Kidney epithelial cell (primary cell): ENCODE results near the gene RTN4IP1. TPM values are rescaled to one million over a fixed set of nuclear protein-coding genes. Genes with fewer than 3 reads are reported as not detected.

Experiments used
- DNase-seq: peaks from one replicate; pipeline ENCODE4 v3.0.0-alpha.2; 2010; ENCODE audit warnings: low read depth
- H3K27me3 ChIP-seq: 2 replicates; pipeline ENCODE4 v1.6.0; 2011; ENCODE audit warnings: low read length; ENCODE audit not compliant: control insufficient read depth, insufficient read depth
- H3K36me3 ChIP-seq: 2 replicates; pipeline ENCODE4 v1.5.1; 2011; ENCODE audit warnings: low read length; ENCODE audit not compliant: control insufficient read depth, insufficient read depth
- H3K4me3 ChIP-seq: 2 replicates; pipeline ENCODE4 v1.5.1; 2011; ENCODE audit warnings: low read depth, mild to moderate bottlenecking, control low read depth, low read length
- CTCF ChIP-seq: IDR thresholded peaks from 2 replicates; pipeline ENCODE4 v1.5.1; 2011; ENCODE audit warnings: mild to moderate bottlenecking, moderate library complexity, low read length, control low read depth, inconsistent platforms; ENCODE audit not compliant: insufficient read depth, poor library complexity, severe bottlenecking
- total RNA-seq: library from RNA; depleted of rRNA; stranded (reverse); fragments of >200 nt; gene quantifications from 2 replicates; pipeline ENCODE4 v1.2.3, GENCODE V29; 2015

RTN4IP1 gene
- total RNA-seq, 1 donor from 2014 or later = 8.2 TPM

DNA sequence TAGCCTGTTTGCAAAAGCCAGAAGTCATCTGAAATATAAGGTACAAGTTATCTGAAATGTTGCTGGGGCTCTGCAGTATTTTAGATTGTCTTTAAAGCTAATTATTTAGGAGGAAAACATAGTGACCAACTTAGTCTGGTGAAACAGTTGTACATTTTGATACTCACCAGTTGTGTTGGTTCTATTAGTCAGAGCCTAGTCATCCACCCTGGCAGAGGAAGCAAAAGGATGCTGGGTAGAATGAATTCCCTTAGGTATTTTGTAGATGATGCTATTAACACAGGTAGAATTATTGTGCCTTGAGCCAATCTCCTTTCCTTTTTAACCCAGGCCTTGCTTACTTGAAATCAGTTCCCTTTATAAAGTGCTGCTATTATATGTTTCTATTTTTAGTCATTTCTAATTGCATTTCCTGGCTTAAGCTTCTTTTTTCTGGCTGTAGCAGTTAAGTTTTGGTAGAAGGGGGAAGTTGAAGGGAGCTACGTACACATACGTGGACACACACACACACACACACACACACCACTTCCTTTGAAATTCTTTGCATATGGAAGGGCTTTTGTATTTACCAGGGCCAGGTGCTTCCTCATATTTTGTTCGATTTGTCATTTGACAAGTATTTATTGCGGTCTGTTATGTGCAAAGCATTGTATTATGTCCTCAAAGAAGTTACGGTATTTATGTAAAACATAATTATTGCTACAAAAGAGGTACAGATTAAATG is 82.4 kb downstream of the RTN4IP1 start:
- Histone ChIP-seq H3K36me3 (no peaks in the 10 kb centered on the region), H3K27me3 (no peaks in the 10 kb centered on the region), H3K4me3 (no peak overlapping the region)
- peak; percentile 67 for DNase-seq
- no peak for TF ChIP-seq CTCF

DNA sequence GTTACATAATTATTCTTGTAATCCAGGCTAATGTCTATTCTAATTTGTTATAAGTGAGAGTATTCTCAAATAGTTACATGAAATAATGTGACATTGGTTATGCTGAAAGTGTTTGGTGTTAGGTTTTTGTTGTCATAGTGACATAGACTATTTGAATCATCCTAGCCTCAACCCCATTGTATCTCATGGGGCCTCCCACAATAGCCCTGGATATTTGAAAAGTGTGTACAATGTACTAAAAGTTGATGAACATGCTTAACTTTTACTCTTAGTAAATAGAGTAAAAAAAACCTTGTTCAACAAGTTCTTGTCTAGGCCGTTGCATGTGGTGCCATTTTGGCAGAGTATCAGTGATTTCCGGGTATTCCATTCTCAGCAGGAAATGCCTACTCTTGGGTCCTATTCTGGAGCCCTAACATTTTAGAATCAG is 83.0 kb downstream of the RTN4IP1 start:
- no peak overlapping the region for H3K4me3 ChIP-seq

DNA sequence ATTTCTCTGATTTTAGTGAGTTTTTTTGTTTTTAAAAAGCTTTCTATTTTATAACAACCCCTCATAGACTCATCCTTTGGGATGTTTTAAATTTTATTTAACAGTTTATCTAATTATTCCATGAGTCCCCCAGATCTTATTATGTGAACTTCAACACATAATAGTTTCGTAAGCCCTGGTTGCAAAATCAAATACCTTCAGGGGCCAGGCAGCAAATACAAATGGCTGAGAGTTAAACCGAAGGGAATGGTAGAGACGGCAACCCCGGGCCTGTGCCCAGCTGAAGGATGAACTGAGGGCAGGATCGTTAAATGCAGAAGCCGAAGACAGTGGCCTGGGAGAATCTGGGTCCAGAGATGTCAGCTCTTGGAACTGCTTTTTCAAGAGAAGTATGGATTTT is 88.4 kb downstream of the RTN4IP1 start:
- Histone ChIP-seq H3K27me3 (no peaks in the 10 kb centered on the region), H3K4me3 (no peak overlapping the region), H3K36me3 (no peaks in the 10 kb centered on the region)
- TF ChIP-seq CTCF = no peak
- no peak for DNase-seq

More for the DNA sequence above, 83.0 kb downstream of the RTN4IP1 start:
- DNase-seq = no peak
- TF ChIP-seq CTCF = no peak
- no peaks in the 10 kb centered on the region for H3K36me3 ChIP-seq
- H3K27me3 ChIP-seq = no peaks in the 10 kb centered on the region

- no peaks in the 10 kb centered on the region for H3K27me3 ChIP-seq
- DNase-seq = no peak
- no peak for TF ChIP-seq CTCF
- no peaks in the 10 kb centered on the region for H3K36me3 ChIP-seq
- H3K4me3 ChIP-seq = no peak overlapping the region
These were observed 88.9 kb downstream of the RTN4IP1 start for GRCh38 chr6:106540432-106540831.

GRCh38 chr6:106539936-106540335 is 89.4 kb downstream of the RTN4IP1 start:
- Histone ChIP-seq H3K27me3 (no peaks in the 10 kb centered on the region), H3K4me3 (no peak overlapping the region), H3K36me3 (no peaks in the 10 kb centered on the region)
- no peak for DNase-seq
- TF ChIP-seq CTCF = no peak

DNA sequence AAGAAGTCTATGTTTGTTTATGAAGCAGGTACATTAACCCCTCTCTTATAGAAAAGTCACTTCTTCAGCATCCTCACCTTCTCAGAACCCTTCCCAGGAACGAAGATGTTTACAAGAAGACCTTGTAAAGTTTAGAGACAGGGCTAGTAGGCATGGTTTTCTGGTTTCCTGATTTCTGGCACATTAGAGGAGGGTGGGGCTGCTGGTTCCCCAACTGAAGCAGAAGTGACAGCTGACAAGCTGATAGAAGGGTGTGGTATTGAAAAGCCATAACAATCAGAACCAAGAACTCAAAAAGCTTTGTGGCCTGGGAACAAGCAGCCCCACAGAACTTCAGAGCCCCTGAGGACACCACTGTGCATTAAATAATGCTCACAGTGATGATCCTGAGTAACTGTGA is 91.2 kb downstream of the RTN4IP1 start:
- H3K36me3 ChIP-seq = no peaks in the 10 kb centered on the region
- TF ChIP-seq CTCF = no peak

More for the DNA sequence above, 91.2 kb downstream of the RTN4IP1 start:
- no peak for DNase-seq
- H3K4me3 ChIP-seq = no peak overlapping the region
- H3K27me3 ChIP-seq = no peaks in the 10 kb centered on the region
